A673 (cell line): ENCODE data around the gene CLASP1.
"Not testable (repeated sequence)": the region's sequence is repeated elsewhere in the genome, so short reads cannot be mapped to it uniquely, and the experiment has no call there.

Experiments
- EZH2 ChIP-seq: fragments of 200-600 bp; sonication (generic); IDR thresholded peaks from 2 replicates; pipeline ENCODE4 v1.6.1; 2017; ENCODE audit warnings: borderline replicate concordance, low read depth, mild to moderate bottlenecking, mixed read lengths, antibody characterized with exemption, low read length; ENCODE audit not compliant: poor library complexity, severe bottlenecking
- TF ChIP-seq, protein P1 (sequence below): fragments of 300-800, 200-600 bp; sonication (generic); conservative IDR thresholded peaks from 2 replicates; pipeline ENCODE4 v1.5.1; 2017; ENCODE audit warnings: low read depth, mild to moderate bottlenecking, antibody characterized with exemption, low read length, moderate library complexity, mixed read lengths

DNA sequence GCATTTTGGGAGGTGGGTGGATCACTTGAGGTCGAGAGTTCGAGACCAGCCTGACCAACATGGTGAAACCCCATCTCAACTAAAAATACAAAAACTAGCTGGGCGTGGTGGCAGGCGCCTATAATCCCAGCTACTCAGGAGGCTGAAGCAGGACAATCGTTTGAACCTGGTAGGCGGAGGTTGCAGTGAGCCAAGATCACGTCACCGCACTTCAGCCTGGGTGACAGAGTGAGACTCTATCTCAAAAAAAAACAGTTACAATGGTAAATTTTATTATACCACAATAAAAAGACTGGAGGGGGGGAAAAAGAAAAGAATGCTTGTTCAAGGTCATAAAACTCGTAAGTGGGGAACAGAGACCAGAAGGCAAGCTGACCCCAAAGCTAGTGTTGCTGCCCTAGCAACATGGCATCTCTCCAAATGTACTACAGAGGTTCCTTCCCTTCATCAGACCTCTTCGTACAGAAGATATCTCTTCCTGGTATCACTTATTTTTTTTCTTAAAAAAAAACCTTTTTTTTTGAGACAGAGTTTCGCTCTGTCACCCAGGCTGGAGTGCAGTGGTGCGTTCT lies 305.3 kb downstream of the CLASP1 start:
- TF ChIP-seq, protein P1, sequence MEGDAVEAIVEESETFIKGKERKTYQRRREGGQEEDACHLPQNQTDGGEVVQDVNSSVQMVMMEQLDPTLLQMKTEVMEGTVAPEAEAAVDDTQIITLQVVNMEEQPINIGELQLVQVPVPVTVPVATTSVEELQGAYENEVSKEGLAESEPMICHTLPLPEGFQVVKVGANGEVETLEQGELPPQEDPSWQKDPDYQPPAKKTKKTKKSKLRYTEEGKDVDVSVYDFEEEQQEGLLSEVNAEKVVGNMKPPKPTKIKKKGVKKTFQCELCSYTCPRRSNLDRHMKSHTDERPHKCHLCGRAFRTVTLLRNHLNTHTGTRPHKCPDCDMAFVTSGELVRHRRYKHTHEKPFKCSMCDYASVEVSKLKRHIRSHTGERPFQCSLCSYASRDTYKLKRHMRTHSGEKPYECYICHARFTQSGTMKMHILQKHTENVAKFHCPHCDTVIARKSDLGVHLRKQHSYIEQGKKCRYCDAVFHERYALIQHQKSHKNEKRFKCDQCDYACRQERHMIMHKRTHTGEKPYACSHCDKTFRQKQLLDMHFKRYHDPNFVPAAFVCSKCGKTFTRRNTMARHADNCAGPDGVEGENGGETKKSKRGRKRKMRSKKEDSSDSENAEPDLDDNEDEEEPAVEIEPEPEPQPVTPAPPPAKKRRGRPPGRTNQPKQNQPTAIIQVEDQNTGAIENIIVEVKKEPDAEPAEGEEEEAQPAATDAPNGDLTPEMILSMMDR: not testable (repeated sequence)
- not testable (repeated sequence) for TF ChIP-seq EZH2
